B cell (primary cell): ENCODE results near the gene OLFM2. TPM values are rescaled to one million over a fixed set of nuclear protein-coding genes. Genes with fewer than 3 reads are reported as not detected.

Source experiments
- ATAC-seq: fragments of 200-7000 bp; cut with Tn5 transposase; one replicate; pipeline ENCODE4 v1.10.0; 2021; ENCODE audit warnings: low read depth, mild to moderate bottlenecking, moderate number of reproducible peaks, moderate library complexity
- CTCF ChIA-PET: fragments of 350-600 bp; sonication (Branson Sonifier 250); formaldehyde crosslinking; loops from one replicate; lab custom pipeline; 2021; ENCODE audit warnings: antibody characterized with exemption, inconsistent platforms; lab: Charles Lee
- POLR2A ChIA-PET: fragments of 350-600 bp; sonication (Branson Sonifier 250); formaldehyde crosslinking; loops from one replicate; lab custom pipeline; 2021; ENCODE audit warnings: antibody characterized with exemption; lab: Charles Lee
- DNase-seq: peaks from one replicate; pipeline ENCODE4 v3.0.0; 2013
- H2AFZ ChIP-seq: 2 replicates; pipeline ENCODE4 v1.6.1; 2012; ENCODE audit warnings: mild to moderate bottlenecking, low read depth, low read length; ENCODE audit not compliant: insufficient read depth, poor library complexity, severe bottlenecking
- H3K27ac ChIP-seq, 2 donors: 1 replicate in 1 of 2; 2 replicates in 1 of 2; pipeline ENCODE4 v1.5.1; 2012 to 2013; ENCODE audit warnings: low read length in 2 of 2, mild to moderate bottlenecking in 2 of 2, moderate library complexity in 1 of 2
- H3K27me3 ChIP-seq, 4 experiments: fragments of 200-600 bp in 1 of 4; sonication (generic) in 1 of 4; replicated peaks in 1 of 4; 1 replicate in 2 of 4; 2 replicates in 2 of 4; pipeline versions ENCODE4 v1.6.1 to v1.7.0; 2013 to 2016; ENCODE audit warnings: low read length in 3 of 4, mild to moderate bottlenecking in 2 of 4, mixed read lengths in 1 of 4, moderate library complexity in 1 of 4; ENCODE audit not compliant: insufficient read depth in 4 of 4, control insufficient read depth in 3 of 4; ENCODE audit errors: control extremely low read depth in 1 of 4
- H3K36me3 ChIP-seq, 2 experiments: replicated peaks in 1 of 2; 1 replicate in 1 of 2; 2 replicates in 1 of 2; pipeline versions ENCODE4 v1.6.1 to v1.7.1; 2013; ENCODE audit warnings: low read length in 1 of 2; ENCODE audit not compliant: insufficient read depth in 2 of 2, control insufficient read depth in 1 of 2; ENCODE audit errors: control extremely low read depth in 1 of 2, extremely low read depth in 1 of 2
- H3K4me1 ChIP-seq, 2 donors: fragments of 200-600 bp in 1 of 2; sonication (generic) in 1 of 2; 1 replicate in 1 of 2; 2 replicates in 1 of 2; pipeline versions ENCODE4 v1.5.1 to v1.6.1; 2013 to 2017; ENCODE audit warnings: low read length in 2 of 2; ENCODE audit not compliant: control insufficient read depth in 2 of 2, insufficient read depth in 2 of 2
- H3K4me2 ChIP-seq: replicated peaks from 2 replicates; pipeline ENCODE3; 2012; ENCODE audit warnings: mild to moderate bottlenecking, low read depth, low read length; ENCODE audit not compliant: poor library complexity, severe bottlenecking
- H3K4me3 ChIP-seq, 5 experiments: fragments of 200-600 bp in 1 of 5; sonication (generic) in 1 of 5; 1 replicate in 3 of 5; 2 replicates in 2 of 5; pipeline versions ENCODE4 v1.5.1 to v1.7.0; 2011 to 2016; ENCODE audit warnings: low read length in 4 of 5, mild to moderate bottlenecking in 4 of 5, low read depth in 2 of 5, control low read depth in 1 of 5, moderate library complexity in 1 of 5; ENCODE audit not compliant: insufficient read depth in 1 of 5; ENCODE audit errors: control extremely low read depth in 1 of 5, extremely low read depth in 1 of 5
- H3K79me2 ChIP-seq: fragments of 200-600 bp; sonication (generic); one replicate; pipeline ENCODE4 v1.6.0; 2016; ENCODE audit warnings: low read length; ENCODE audit not compliant: control insufficient read depth, insufficient read depth
- H3K9ac ChIP-seq: fragments of 200-600 bp; sonication (generic); 2 replicates; pipeline ENCODE4 v1.6.1; 2017; ENCODE audit warnings: mild to moderate bottlenecking, low read length, moderate library complexity
- H3K9me3 ChIP-seq, 3 donors: one replicate each; pipeline versions ENCODE4 v1.6.1 to v1.7.1; 2013; ENCODE audit warnings: low read length in 2 of 3; ENCODE audit not compliant: control insufficient read depth in 2 of 3, insufficient read depth in 1 of 3; ENCODE audit errors: control extremely low read depth in 1 of 3
- H4K20me1 ChIP-seq: 2 replicates; pipeline ENCODE4 v1.6.0; 2012; ENCODE audit warnings: mild to moderate bottlenecking, low read length; ENCODE audit not compliant: insufficient read depth, control insufficient read depth, poor library complexity, severe bottlenecking
- H3K27ac Mint-ChIP-seq: one replicate; pipeline ENCODE4 v1.8.0; 2021; ENCODE audit warnings: mixed read lengths
- H3K27me3 Mint-ChIP-seq: one replicate; pipeline ENCODE4 v1.8.0; 2021; ENCODE audit warnings: mixed read lengths
- H3K4me1 Mint-ChIP-seq: one replicate; pipeline ENCODE4 v1.8.0; 2021; ENCODE audit warnings: mixed read lengths
- H3K4me3 Mint-ChIP-seq: one replicate; pipeline ENCODE4 v1.8.0; 2021; ENCODE audit warnings: mixed read lengths
- H3K9me3 Mint-ChIP-seq: one replicate; pipeline ENCODE4 v1.8.0; 2022; ENCODE audit warnings: mixed read lengths; ENCODE audit not compliant: insufficient read depth
- EZH2 ChIP-seq: IDR thresholded peaks from 2 replicates; pipeline ENCODE4 v1.6.1; 2012; ENCODE audit warnings: borderline replicate concordance, low read depth, mild to moderate bottlenecking, moderate library complexity, low read length; ENCODE audit not compliant: insufficient read depth, poor library complexity, severe bottlenecking
- WGBS: methylation state at CpG from one replicate; pipeline ENCODE4 v1.1.5; 2013; ENCODE audit warnings: missing lambda C conversion rate; ENCODE audit not compliant: insufficient coverage; 5-methylcytosine and 5-hydroxymethylcytosine counted together
- intact Hi-C: fragments of 100-400 bp; cut with micrococcal nuclease; formaldehyde crosslinking; loops from one replicate; pipeline ENCODE4 v1.10.0; 2022
- polyA plus RNA-seq: library from polyadenylated mRNA; depleted of rRNA; stranded (reverse); fragments of >200 nt; gene quantifications from 2 replicates; pipeline ENCODE4 v1.2.3, GENCODE V29; 2012
- total RNA-seq, 2 donors: library from RNA; stranded (reverse); fragments of 120-200 nt in 1 of 2; gene quantifications; 1 replicate in 1 of 2; 2 replicates in 1 of 2; pipeline versions ENCODE4 v1.2.3 to v1.2.4, GENCODE V29; 2013 to 2022
- TF ChIP-seq, protein P1 (sequence below): fragments of 200-600 bp; IDR thresholded peaks from one replicate; pipeline ENCODE4 v1.8.0; 2022; ENCODE audit warnings: antibody characterized with exemption, mild to moderate bottlenecking

Gene OLFM2
- total and polyA plus RNA-seq, 2 donors (not counting 1 experiment from before 2014, with no cell fraction given), result 0.15 TPM; not detected in 1

DNA sequence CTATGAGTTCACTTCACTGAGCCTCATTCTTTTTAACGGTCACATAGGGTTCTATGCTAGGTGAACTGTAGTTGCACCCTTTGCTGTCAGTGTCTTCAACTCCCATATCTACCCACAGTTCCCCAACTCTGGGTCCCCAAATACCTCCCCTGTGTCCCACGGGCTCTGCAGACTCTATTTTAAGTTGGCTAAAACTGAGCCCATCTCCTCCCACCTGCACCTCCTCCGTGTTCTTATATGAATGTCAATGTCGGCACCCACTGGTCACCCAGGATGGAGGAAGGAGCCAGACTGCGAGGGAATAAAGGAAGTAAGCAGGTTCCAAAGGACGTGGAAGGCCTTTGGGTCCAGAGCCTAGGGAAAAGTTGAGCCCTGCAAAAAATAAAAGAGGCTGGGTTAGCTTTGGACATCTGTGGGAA lies 102.0 kb downstream of the OLFM2 start:
- Mint-ChIP-seq H3K4me1 (peaks cover 18% of the 10 kb centered on the region), H3K9me3 (no peaks in the 10 kb centered on the region), H3K27me3 (no peaks in the 10 kb centered on the region), H3K27ac (peak overlapping the region; percentile 96), H3K4me3 (peak overlapping the region; percentile 97)
- Histone ChIP-seq H3K4me2 (peak overlapping the region; percentile 81), H3K79me2 (peaks cover 57% of the 10 kb centered on the region), H3K27me3 (no peaks in the 10 kb centered on the region), H4K20me1 (peaks cover 15% of the 10 kb centered on the region), H3K9me3 (no peaks in the 10 kb centered on the region), H3K36me3 (peaks cover 3 to 27% of the 10 kb centered on the region in 2 experiments), H3K4me1 (peaks cover 7 to 15% of the 10 kb centered on the region in 2 donors), H2AFZ (peak overlapping the region; percentile 90), H3K4me3 (peak overlapping the region; percentile 38 to 83 (median 71)), H3K27ac (peak overlapping the region; percentile 56 to 69), H3K9ac (peak overlapping the region; percentile 74)
- ChIA-PET POLR2A (interaction anchor here (0.6 kb wide), 1 partner anchor 166 kb away, joined by 3 read pairs; no protein-coding TSS in a partner anchor), CTCF (no interaction called here)
- WGBS, result 51% methylated on average over 3 of the region's 6 CpGs
- intact Hi-C loops, result no loop called here
- DNase-seq (no peak), ATAC-seq (no peak)
- no peak for TF ChIP-seq EZH2
- TF ChIP-seq, protein P1, sequence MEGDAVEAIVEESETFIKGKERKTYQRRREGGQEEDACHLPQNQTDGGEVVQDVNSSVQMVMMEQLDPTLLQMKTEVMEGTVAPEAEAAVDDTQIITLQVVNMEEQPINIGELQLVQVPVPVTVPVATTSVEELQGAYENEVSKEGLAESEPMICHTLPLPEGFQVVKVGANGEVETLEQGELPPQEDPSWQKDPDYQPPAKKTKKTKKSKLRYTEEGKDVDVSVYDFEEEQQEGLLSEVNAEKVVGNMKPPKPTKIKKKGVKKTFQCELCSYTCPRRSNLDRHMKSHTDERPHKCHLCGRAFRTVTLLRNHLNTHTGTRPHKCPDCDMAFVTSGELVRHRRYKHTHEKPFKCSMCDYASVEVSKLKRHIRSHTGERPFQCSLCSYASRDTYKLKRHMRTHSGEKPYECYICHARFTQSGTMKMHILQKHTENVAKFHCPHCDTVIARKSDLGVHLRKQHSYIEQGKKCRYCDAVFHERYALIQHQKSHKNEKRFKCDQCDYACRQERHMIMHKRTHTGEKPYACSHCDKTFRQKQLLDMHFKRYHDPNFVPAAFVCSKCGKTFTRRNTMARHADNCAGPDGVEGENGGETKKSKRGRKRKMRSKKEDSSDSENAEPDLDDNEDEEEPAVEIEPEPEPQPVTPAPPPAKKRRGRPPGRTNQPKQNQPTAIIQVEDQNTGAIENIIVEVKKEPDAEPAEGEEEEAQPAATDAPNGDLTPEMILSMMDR, result no peak

- peak overlapping the region; percentile 100 for H3K4me3 Mint-ChIP-seq
- POLR2A ChIA-PET, result interaction anchor here (1.6 kb wide), 1 partner anchor 10 kb away, joined by 8 read pairs; the partner anchor contains the start of gene FBXL12
- H2AFZ ChIP-seq, result peak overlapping the region; percentile 94
- H3K4me1 ChIP-seq, result peaks cover 13 to 20% of the 10 kb centered on the region in 2 donors
- H3K27ac Mint-ChIP-seq, result peak overlapping the region; percentile 87
- peak overlapping the region in 1 of 2 donors; percentile 58 for H3K27ac ChIP-seq
- no peaks in the 10 kb centered on the region for H3K9me3 Mint-ChIP-seq
- peaks cover 44% of the 10 kb centered on the region for H3K79me2 ChIP-seq
- intact Hi-C loops, result no loop called here
- peak overlapping the region; percentile 92 for H3K9ac ChIP-seq
- no peaks in the 10 kb centered on the region for H3K27me3 ChIP-seq
- 37% methylated on average over 9 of the region's 13 CpGs for WGBS
- peaks cover 3 to 12% of the 10 kb centered on the region in 2 experiments for H3K36me3 ChIP-seq
- peak overlapping the region; percentile 75 to 95 (median 87) for H3K4me3 ChIP-seq
- peaks cover 25% of the 10 kb centered on the region for H3K4me1 Mint-ChIP-seq
- TF ChIP-seq, protein P1, result no peak
- no peak for TF ChIP-seq EZH2
- DNase-seq (no peak), ATAC-seq (no peak)
- no peaks in the 10 kb centered on the region for H3K27me3 Mint-ChIP-seq
- CTCF ChIA-PET, result interaction anchor here (1.7 kb wide), 1 partner anchor 35 kb away, joined by 4 read pairs; no protein-coding TSS in a partner anchor
- peaks cover 23% of the 10 kb centered on the region for H4K20me1 ChIP-seq
- H3K4me2 ChIP-seq, result peak overlapping the region; percentile 91
- no peaks in the 10 kb centered on the region for H3K9me3 ChIP-seq
These were observed 107.7 kb downstream of the OLFM2 start for GRCh38 chr19:9828551-9829063.
